ENCODE data around the gene IRF7.

GRCh38 chr11:641806-642370, 26.1 kb upstream of the IRF7 start:
- TF ChIP-seq CTCF (IDR thresholded peaks at IDR 0.05; ENCODE audit: low read depth, low read length) (no peak), EZH2phosphoT487 (IDR thresholded peaks at IDR 0.05; ENCODE audit: low read depth) (no peak)
